A549 treated with GW870086 at 1 μM for 4 hours (cell line): ENCODE results near the gene TMTC1. TPM values are rescaled to one million over a fixed set of nuclear protein-coding genes. Genes with fewer than 3 reads are reported as not detected.

Experiments
- total RNA-seq: library from RNA; stranded (reverse); fragments of 200-300 nt; extraction: Qiagen RNA extraction; gene quantifications from 5 replicates; pipeline ENCODE4 v1.2.3, GENCODE V29; 2022; ENCODE audit warnings: low read depth

Gene TMTC1
- total RNA-seq = 0.05 to 0.12 TPM (median 0.06 TPM) in 4 of 5 replicates, not detected in the other

GRCh38 chr12:29783773-29784666, at the start of gene TMTC1:
TSS of gene TMTC1 (minus strand) at chr12:29783942. CDS start at chr12:29783751, 191 bp downstream.

GRCh38 chr12:29497588-29497987, 286.2 kb downstream of the TMTC1 start, which contains the start of gene OVCH1:
TSS of gene OVCH1 (minus strand) at chr12:29497686. CDS start at chr12:29497686, 0 bp downstream.

